ENCODE measurements around the gene GLB1L3.

Gene GLB1L3

GRCh38 chr11:134350381-134350780 is 74.2 kb downstream of the GLB1L3 start:
- ChIA-PET POLR2A (no interaction called here), CTCF (interaction anchor here (0.6 to 1.5 kb wide), 2 partner anchors 150 to 725 kb away, joined by 3 read pairs; no protein-coding TSS in a partner anchor)
- H3K9me3 ChIP-seq (ENCODE audit: control insufficient read depth, insufficient read depth, low read depth, low read length): no peaks in the 10 kb centered on the region
- H3K36me3 ChIP-seq (ENCODE audit: control insufficient read depth in 2 of 2, insufficient read depth in 1 of 2, low read length in 2 of 2): peaks cover 0 to 12% of the 10 kb centered on the region in 2 experiments; a peak in 2 of 3 replicates
- no peaks in the 10 kb centered on the region for H3K4me1 ChIP-seq (ENCODE audit: control insufficient read depth, insufficient read depth, low read length)
- TF ChIP-seq ZBTB7A (tag by site-specific recombination; IDR thresholded peaks at IDR 0.05; ENCODE audit: low read depth) (no peak), ZNF354C (tag by site-specific recombination; IDR thresholded peaks at IDR 0.05; ENCODE audit: borderline replicate concordance, low read depth) (no peak), ZNF10 (tag by site-specific recombination; IDR thresholded peaks at IDR 0.05) (no peak), ZBTB20 (tag by site-specific recombination; IDR thresholded peaks at IDR 0.05) (no peak), ZNF280C (tag by site-specific recombination; IDR thresholded peaks at IDR 0.05) (no peak), SCRT1 (tag by site-specific recombination; IDR thresholded peaks at IDR 0.05; ENCODE audit: borderline replicate concordance) (no peak), ZNF837 (tag by site-specific recombination; IDR thresholded peaks at IDR 0.05) (no peak), ZNF785 (tag by site-specific recombination; IDR thresholded peaks at IDR 0.05) (no peak), ZNF433 (tag by site-specific recombination; IDR thresholded peaks at IDR 0.05; ENCODE audit: low read depth) (no peak), ZNF169 (tag by site-specific recombination; IDR thresholded peaks at IDR 0.05) (no peak), ZNF248 (tag by site-specific recombination; IDR thresholded peaks at IDR 0.05) (no peak), AEBP2 (tag by site-specific recombination; IDR thresholded peaks at IDR 0.05; ENCODE audit: borderline replicate concordance) (no peak), ZBTB8A (tag by site-specific recombination; IDR thresholded peaks at IDR 0.05) (no peak), KLF16 (tag by site-specific recombination; IDR thresholded peaks at IDR 0.05) (no peak)
- H3K27ac ChIP-seq (ENCODE audit: extremely low read depth, low read depth, low read length): no peak overlapping the region
- H3K4me3 ChIP-seq (ENCODE audit: low read depth, low read length): no peak overlapping the region

- POLR2A ChIA-PET: interaction anchor here (0.7 kb wide), 1 partner anchor 51 kb away, joined by 3 read pairs; no protein-coding TSS in a partner anchor
- TF ChIP-seq ZNF140 (tag by site-specific recombination; IDR thresholded peaks at IDR 0.05): no peak
- TF ChIP-seq ZNF571 (tag by site-specific recombination; IDR thresholded peaks at IDR 0.05): no peak
- TF ChIP-seq AEBP2 (tag by site-specific recombination; IDR thresholded peaks at IDR 0.05; ENCODE audit: borderline replicate concordance): no peak
- TF ChIP-seq ZNF221 (tag by site-specific recombination; IDR thresholded peaks at IDR 0.05; ENCODE audit: borderline replicate concordance): no peak
- TF ChIP-seq KLF16 (tag by site-specific recombination; IDR thresholded peaks at IDR 0.05): no peak
- TF ChIP-seq ZBTB10 (tag by site-specific recombination; IDR thresholded peaks at IDR 0.05): no peak
- TF ChIP-seq ZNF610 (tag by site-specific recombination; IDR thresholded peaks at IDR 0.05; ENCODE audit: borderline replicate concordance): no peak
- CTCF ChIA-PET: interaction anchor here (0.7 kb wide), 1 partner anchor 124 kb away, joined by 4 read pairs; no protein-coding TSS in a partner anchor
- H3K36me3 ChIP-seq (ENCODE audit: control insufficient read depth in 2 of 2, insufficient read depth in 1 of 2, low read length in 2 of 2): peaks cover 0 to 17% of the 10 kb centered on the region in 2 experiments; a peak in 2 of 3 replicates
- no peaks in the 10 kb centered on the region for H3K4me1 ChIP-seq (ENCODE audit: control insufficient read depth, insufficient read depth, low read length)
- no peak overlapping the region for H3K27ac ChIP-seq (ENCODE audit: extremely low read depth, low read depth, low read length)
- H3K4me3 ChIP-seq (ENCODE audit: low read depth, low read length): no peak overlapping the region
- H3K9me3 ChIP-seq (ENCODE audit: control insufficient read depth, insufficient read depth, low read depth, low read length): no peaks in the 10 kb centered on the region
Observed at GRCh38 chr11:134352111-134352510, 75.9 kb downstream of the GLB1L3 start.
